ENCODE measurements around the gene CGAS.
"Not testable (repeated sequence)": the region's sequence is repeated elsewhere in the genome, so short reads cannot be mapped to it uniquely, and the experiment has no call there.

The CGAS gene

GRCh38 chr6:73452107-73452461 is at the start of gene CGAS:
TSS of gene CGAS (minus strand) at chr6:73452297. CDS start at chr6:73452181, 116 bp downstream.
- peak; percentile 87 for DNase-seq (ENCODE audit: low spot score)

DNA sequence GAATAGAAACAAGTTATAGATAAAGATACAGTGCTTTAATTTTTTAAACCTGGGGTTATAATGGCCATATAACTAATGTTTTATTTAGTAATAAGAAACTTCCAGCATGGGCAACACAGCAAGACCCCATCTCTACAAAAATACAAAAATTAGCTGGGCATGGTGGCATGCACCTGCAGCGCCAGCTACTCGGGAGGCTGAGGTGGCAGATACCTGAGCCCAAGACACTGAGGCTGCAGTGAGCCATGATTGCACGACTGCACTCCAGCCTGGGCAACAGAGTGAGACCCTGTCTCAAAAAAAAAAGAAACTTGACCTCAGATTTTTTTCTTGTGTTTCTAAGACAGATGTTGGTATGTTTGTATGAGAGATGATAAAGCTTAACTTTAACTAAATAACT is 45.8 kb upstream of the CGAS start:
- DNase-seq (ENCODE audit: low spot score) = no peak

- DNase-seq (ENCODE audit: low spot score) = no peak
These were observed 39.3 kb upstream of the CGAS start for GRCh38 chr6:73491377-73491776.

DNA sequence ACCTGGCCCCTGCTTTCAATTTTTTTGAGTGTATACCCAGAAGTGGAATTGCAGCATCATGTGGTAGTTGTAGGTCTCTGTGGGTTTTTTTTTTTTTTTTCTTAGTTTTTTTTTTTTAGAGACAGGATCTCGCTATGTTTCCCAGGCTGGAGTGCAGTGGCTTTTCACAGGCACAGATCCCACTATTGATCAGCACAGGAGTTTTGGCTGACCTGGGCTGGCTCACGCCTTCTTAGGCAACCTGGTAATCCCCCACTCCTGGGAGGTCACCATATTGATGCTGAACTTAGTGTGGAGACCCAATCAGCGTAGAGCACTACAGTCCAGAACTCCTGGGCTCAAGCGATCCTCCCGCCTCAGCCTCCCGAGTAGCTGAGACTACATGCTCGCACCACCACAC is 35.4 kb upstream of the CGAS start:
- no peak for DNase-seq (ENCODE audit: low spot score)

DNA sequence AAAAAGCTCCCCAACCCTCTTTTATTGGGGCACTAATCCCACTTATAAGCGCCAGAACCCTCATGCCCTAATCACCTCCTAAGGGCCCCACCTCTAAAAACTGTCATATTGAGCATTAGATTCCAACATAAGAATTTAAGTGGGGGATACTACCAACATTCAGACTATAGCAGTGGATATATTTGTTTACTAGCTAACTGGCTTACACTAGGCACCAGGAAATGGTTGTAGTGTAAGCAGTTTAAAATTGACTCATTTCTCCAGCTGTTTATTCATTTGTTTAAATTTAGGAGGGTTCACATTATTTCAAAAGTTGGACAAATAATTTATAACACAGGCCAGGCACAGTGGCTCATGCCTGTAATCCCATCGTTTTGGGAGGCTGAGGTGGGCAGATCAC is 32.3 kb upstream of the CGAS start:
- DNase-seq (ENCODE audit: low spot score) = no peak

GRCh38 chr6:73481969-73482368 is 29.9 kb upstream of the CGAS start:
- DNase-seq (ENCODE audit: low spot score) = peak; percentile 9

DNA sequence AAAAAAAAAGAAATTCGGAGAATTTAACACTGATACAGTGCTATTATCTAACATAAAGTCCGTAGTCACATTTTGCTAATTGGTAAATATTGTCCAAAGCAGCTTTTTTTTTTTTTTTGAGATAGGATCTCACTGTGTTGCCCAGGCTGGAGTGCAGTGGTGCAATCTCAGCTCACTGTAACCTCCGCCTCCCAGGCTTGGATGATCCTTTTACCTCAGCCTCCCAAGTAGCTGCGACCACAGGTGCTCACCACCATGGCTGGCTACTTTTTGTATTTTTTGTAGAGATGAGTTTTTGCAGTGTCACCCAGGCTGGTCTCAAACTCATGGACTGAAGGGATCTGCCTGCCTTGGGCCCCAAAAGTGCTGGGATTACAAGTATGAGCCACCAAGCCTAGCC is 25.3 kb upstream of the CGAS start:
- DNase-seq (ENCODE audit: low spot score) = no peak

DNA sequence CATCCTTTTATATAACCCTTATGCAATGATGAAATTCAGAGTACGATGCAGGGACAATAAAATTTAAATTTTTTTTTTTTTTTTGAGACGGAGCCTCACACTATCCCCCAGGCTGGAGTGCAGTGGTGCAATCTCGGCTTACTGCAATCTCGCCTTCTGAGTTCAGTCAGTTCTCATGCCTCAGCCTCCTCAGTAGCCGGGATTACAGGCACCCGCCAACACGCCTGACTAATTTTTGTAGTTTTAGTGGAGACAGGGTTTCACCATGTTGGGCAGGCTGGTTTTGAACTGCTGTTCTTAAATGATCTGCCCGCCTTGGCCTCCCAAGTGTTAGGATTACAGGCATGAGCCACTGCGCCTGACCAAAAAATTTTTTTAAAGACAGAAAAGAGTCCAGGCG is 24.6 kb upstream of the CGAS start:
- no peak for DNase-seq (ENCODE audit: low spot score)

- DNase-seq (ENCODE audit: low spot score) = no peak
These were observed 19.7 kb upstream of the CGAS start for GRCh38 chr6:73471686-73472290.

DNA sequence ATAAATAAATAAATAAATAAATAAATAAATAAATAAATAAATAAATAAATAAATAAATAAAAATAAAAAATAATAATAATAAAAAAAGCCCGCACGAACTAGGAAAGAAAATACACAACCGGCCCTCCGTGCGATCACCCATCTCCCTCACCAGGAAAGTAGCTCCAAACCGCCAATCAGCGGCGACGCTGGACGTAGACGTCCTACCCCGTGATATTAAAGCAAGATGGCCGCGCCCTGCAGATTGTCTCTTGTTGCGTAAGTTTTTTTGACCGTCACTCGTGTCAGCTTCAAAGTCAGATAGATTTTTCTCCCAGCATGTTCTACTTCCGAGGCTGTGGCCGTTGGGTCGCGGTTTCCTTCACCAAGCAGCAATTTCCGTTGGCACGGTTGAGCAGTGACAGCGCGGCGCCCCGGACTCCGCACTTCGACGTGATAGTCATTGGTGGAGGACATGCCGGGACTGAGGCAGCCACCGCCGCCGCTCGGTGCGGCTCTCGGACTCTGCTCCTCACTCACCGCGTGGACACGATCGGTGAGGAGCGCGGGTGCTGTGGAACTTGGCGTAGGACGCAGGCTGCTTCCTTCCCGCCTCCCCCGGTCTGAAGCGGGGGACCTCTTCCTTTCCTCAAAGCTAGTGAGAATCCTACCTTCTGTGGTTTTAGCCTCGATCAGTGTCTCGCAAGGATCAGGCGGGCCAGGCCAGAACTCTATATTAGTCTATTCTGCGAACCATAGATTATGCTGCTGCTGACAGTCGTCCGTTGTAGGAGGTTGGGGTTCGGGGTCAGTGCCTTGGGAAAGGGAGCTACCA is 9.6 kb upstream of the CGAS start, which contains the start of gene MTO1:
TSS of gene MTO1 (plus strand) at position 201 of the 814 bp plus-strand sequence. CDS start at position 319, 118 bp downstream.
- DNase-seq (ENCODE audit: low spot score) = peak; percentile 94

- DNase-seq (ENCODE audit: low spot score) = no peak
These were observed 8.0 kb upstream of the CGAS start for GRCh38 chr6:73460056-73460455.

DNA sequence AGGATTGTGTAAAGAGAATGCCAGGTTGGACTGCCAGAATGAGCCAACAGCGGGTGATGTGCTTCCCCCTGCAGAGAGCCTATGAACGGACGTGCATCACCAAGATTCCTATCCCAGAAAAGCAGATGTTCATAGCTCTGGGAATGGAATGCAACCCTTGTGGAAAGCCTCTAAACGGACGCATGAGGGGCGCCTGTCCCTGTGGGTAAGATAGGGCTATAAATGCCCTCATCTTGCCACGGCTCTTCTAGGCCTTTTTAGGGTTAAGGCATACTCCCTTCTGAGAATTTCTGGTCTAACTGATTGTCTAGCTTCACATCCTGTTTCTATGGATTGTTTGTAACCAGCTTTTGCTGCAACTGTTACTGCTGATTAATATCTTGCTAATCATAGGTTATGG is 7.4 kb upstream of the CGAS start:
- not testable (repeated sequence) for DNase-seq (ENCODE audit: low spot score)

DNA sequence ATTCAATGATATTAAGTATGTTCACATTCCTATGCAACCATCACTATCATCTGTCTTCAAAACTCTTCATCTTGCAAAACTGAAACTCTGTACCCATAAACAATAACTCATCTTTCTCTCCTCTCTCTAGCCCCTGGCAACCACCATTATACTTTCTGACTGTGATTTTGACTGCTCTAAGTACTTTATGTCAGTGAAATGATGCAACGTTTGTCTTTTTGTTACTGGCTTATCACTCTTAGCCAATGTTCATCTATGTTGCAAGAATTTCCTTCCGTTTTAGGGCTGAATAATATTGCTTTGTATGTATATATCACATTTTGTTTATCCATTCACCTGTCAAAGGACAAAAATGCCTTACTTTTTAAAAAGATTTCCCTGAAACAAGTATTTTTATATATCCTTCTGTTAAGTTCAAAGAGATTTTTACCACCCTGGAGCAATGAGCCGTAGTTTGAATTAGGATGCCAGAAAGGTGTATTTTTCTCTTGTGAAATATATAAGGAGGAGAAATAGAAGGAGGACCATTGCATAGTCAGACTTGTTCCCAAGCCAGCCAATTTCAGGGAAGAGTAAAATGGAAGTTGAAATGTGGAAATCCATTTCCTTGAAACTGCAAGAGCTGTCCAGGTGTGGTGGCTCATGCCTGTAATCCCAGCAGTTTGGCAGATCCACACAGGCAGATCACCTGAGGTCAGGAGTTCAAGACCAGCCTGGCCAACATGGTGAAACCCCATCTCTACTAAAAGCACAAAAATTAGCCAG is 4.0 kb upstream of the CGAS start:
- DNase-seq (ENCODE audit: low spot score) = no peak

DNA sequence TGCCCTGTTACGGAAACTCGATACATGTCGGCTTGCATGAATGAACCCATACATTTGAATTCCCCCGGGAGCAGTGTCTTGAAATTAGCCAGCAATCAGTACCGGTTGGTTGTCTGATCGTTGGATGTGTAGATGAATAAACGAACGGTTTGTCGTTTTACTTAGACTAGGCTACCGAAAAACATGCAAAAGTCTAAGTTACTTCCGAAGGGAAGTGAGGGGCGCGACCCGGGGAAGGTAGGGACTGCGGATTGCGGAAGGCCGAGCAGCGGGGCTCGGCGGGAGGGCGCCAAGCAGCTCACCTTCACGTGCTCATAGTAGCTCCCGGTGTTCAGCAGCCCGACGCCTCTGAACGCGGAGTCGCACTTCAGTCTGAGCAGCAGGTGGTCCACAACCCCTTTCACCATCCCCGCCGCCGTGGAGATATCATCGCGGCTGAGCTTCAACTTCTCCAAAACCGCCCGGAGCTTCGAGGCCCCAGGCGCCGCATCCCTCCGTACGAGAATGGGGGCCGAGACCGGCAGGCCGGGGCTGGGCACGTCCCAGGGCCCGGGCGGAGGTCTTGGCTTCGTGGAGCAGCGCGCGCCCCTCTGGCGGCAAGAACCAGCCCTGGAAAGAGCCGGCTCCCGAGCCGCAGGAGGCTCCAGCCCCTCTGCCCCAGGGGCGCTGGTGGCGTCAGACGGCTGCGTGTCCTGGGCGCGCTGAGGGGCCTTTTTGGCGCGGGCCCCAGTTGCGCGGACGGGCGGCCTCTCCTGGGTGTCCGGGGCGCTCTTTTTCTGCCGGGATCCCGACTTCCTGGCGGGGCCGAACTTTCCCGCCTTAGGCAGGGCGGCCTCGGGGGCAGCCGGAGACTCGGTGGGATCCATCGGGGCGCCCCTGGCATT is 632 bp downstream of the CGAS start:
- peak; percentile 71 for DNase-seq (ENCODE audit: low spot score)

DNA sequence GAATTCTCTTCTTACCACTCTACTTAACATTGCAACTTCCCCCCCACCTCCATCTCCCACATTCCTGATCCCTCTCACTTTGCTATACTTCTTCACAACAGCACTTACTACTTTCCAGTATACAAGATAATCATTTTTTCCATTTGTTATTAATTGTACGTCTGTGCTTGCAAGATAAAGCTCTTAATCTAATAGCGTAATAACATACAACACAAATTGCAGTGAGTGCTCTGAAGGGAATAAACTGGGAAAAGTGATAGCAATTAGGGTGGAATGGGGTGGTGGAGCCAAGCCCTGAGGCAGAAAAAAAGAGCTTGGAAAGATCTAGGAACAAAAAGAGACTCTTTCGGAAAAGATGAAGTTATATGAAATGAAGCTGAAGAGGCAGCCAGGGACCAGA is 8.5 kb downstream of the CGAS start:
- DNase-seq (ENCODE audit: low spot score) = no peak

GRCh38 chr6:73435236-73435635 is 16.9 kb downstream of the CGAS start:
- DNase-seq (ENCODE audit: low spot score) = no peak

- no peak for DNase-seq (ENCODE audit: low spot score)
These were observed 30.6 kb downstream of the CGAS start for GRCh38 chr6:73421534-73421933.

DNA sequence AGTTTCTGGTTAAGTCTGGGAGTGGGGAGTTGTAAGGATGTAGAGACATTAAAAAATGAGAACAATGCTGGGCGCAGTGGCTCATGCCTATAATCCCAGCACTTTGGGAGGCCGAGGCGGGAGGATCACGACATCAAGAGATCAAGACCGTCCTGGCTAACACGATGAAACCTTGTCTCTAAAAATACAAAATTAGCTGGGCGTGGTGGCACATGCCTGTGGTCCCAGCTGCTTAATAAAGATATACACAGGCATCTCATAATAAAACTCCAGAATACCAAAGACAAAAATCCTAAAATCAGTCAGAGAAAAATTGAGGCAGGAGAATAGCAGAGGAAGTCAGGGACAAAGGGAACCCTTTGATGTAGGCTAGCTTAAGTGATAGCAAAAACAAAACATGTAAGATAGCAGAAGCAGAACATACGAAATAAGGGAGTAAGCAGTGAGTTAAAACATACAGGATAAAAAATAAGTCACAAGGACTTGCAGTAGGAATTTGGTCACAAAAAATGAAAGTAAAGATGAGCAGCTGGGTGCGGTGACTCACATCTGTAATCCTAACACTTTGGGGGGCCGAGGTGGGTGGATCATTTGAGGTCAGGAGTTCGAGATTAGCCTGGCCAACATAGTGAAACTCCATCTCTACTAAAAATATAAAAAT is 33.9 kb downstream of the CGAS start:
- no peak for DNase-seq (ENCODE audit: low spot score)

- DNase-seq (ENCODE audit: low spot score) = no peak
These were observed 39.0 kb downstream of the CGAS start for GRCh38 chr6:73413102-73413501.

DNA sequence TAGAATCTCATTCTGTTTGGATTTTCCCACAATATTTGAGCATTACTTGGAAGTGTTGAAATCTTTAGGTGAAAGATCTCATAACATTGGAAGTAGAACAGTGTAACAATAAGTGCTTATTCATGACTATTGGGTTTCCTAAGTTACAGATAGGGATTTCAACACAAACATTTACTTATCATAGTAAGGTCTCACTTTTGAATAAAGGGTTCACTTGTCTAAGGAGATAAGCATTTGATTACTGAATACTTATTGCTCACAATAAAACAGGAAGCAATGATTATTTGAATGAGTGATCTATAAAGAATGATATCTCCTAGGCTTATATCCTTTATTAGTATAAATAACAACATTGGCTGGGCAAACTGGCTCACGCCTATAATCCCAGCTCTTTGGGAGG is 42.7 kb downstream of the CGAS start:
- no peak for DNase-seq (ENCODE audit: low spot score)

DNA sequence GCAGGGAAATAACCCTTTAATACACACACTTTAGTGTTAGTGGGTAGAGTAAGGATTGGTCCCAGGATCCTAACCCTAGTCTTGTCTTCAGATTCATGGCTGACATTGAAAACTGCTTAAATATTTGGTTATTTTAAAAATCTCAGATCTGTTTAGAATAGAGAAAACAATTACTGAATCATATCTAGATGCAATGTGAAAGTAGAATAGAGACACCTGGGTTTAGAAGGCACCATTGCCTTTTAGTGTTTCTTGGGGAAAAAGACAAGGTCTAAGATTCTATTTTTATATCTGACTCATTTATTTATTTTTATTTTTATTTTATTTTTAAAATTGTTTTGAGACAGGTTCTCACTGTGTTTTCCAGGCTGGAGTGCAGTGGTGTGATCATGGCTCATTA is 51.4 kb downstream of the CGAS start:
- DNase-seq (ENCODE audit: low spot score) = no peak

Measured in AG20443 (cell line).